ENCODE results near the gene NME7.
"Not testable (repeated sequence)": the region's sequence is repeated elsewhere in the genome, so short reads cannot be mapped to it uniquely, and the experiment has no call there.

The NME7 gene

GRCh38 chr1:169340882-169341281 lies 26.7 kb downstream of the NME7 start:
- H3K27ac ChIP-seq: no peak overlapping the region
- no peak for TF ChIP-seq CTCF (IDR thresholded peaks at IDR 0.05)
- no peak overlapping the region for H3K4me3 ChIP-seq
- DNase-seq (ENCODE audit: low spot score): no peak

GRCh38 chr1:169339773-169340172 lies 27.8 kb downstream of the NME7 start:
- no peak for DNase-seq (ENCODE audit: low spot score)
- Histone ChIP-seq H3K27ac (no peak overlapping the region), H3K4me3 (no peak overlapping the region)
- TF ChIP-seq CTCF (IDR thresholded peaks at IDR 0.05): no peak

GRCh38 chr1:169338617-169339016 lies 29.0 kb downstream of the NME7 start:
- TF ChIP-seq CTCF (IDR thresholded peaks at IDR 0.05): no peak
- H3K4me3 ChIP-seq: no peak overlapping the region
- H3K27ac ChIP-seq: no peak overlapping the region
- no peak for DNase-seq (ENCODE audit: low spot score)

GRCh38 chr1:169336947-169337715 lies 30.5 kb downstream of the NME7 start:
- H3K27ac ChIP-seq; DNase-seq (ENCODE audit: low spot score); H3K4me3 ChIP-seq: not testable (repeated sequence)

GRCh38 chr1:169334727-169335126 lies 32.9 kb downstream of the NME7 start:
- DNase-seq (ENCODE audit: low spot score); H3K4me3 ChIP-seq; H3K27ac ChIP-seq: not testable (repeated sequence)

- Histone ChIP-seq H3K4me3 (no peak overlapping the region), H3K27ac (no peak overlapping the region)
- TF ChIP-seq CTCF (IDR thresholded peaks at IDR 0.05): no peak
- DNase-seq (ENCODE audit: low spot score): no peak
These were observed 36.7 kb downstream of the NME7 start for GRCh38 chr1:169330927-169331326.

- no peak for DNase-seq (ENCODE audit: low spot score)
- Histone ChIP-seq H3K27ac (no peak overlapping the region), H3K4me3 (no peak overlapping the region)
- no peak for TF ChIP-seq CTCF (IDR thresholded peaks at IDR 0.05)
These were observed 38.2 kb downstream of the NME7 start for GRCh38 chr1:169329383-169329782.

GRCh38 chr1:169327875-169328274 lies 39.7 kb downstream of the NME7 start:
- no peak overlapping the region for H3K4me3 ChIP-seq
- no peak for DNase-seq (ENCODE audit: low spot score)
- no peak for TF ChIP-seq CTCF (IDR thresholded peaks at IDR 0.05)
- H3K27ac ChIP-seq: no peak overlapping the region
